Raji (cell line): ENCODE results near the gene STK33.

Experiments
- POLR2A ChIP-seq: IDR thresholded peaks from 2 replicates; pipeline ENCODE4 v1.6.1; 2011; ENCODE audit warnings: low read depth, low read length, control low read depth; ENCODE audit not compliant: insufficient read depth

The STK33 gene

GRCh38 chr11:8346157-8346755, 247.8 kb downstream of the STK33 start:
- TF ChIP-seq POLR2A: no peak

GRCh38 chr11:8345179-8345578, 248.8 kb downstream of the STK33 start:
- TF ChIP-seq POLR2A: no peak

GRCh38 chr11:8344346-8344745, 249.7 kb downstream of the STK33 start:
- no peak for TF ChIP-seq POLR2A

- TF ChIP-seq POLR2A: no peak
These were observed 251.0 kb downstream of the STK33 start for GRCh38 chr11:8342821-8343681.

- TF ChIP-seq POLR2A: no peak
These were observed 252.0 kb downstream of the STK33 start for GRCh38 chr11:8341996-8342395.
